Measurements from ENCODE around the gene TTLL10.

GRCh38 chr1:1145547-1145914 is 28.1 kb upstream of the TTLL10 start:
- TF ChIP-seq YY1 (IDR thresholded peaks at IDR 0.05) = no peak
- no peak for TF ChIP-seq ATF3 (IDR thresholded peaks at IDR 0.05)
- TF ChIP-seq TAF1 (conservative IDR thresholded peaks at IDR 0.05) = no peak
- no peak for TF ChIP-seq REST (IDR thresholded peaks at IDR 0.05)
- TF ChIP-seq CTCF (IDR thresholded peaks at IDR 0.05; ENCODE audit: low read depth, low read length, missing input control) = no peak
- TF ChIP-seq RAD21 (IDR thresholded peaks at IDR 0.05) = no peak
- no peak for TF ChIP-seq MAX (IDR thresholded peaks at IDR 0.05)
- TF ChIP-seq JUND (IDR thresholded peaks at IDR 0.05) = no peak
- no peak for TF ChIP-seq FOXA2 (IDR thresholded peaks at IDR 0.05)
- TF ChIP-seq ZBTB33 (IDR thresholded peaks at IDR 0.05) = no peak
- no peak for TF ChIP-seq GABPA (IDR thresholded peaks at IDR 0.05 in 1 of 2, conservative IDR thresholded peaks at IDR 0.05 in 1 of 2)
- TF ChIP-seq NR2F2 (IDR thresholded peaks at IDR 0.05) = no peak
- TF ChIP-seq RXRA (IDR thresholded peaks at IDR 0.05) = no peak

All from liver (tissue), 3 donors.